GM21737 (cell line): ENCODE results near the gene CAPN13.

Source experiments
- ATAC-seq: cut with Tn5 transposase; IDR thresholded peaks from one replicate; pipeline ENCODE4 v1.9.1; 2021; ENCODE audit warnings: mild to moderate bottlenecking, moderate library complexity; ENCODE audit not compliant: unreplicated experiment

The CAPN13 gene

GRCh38 chr2:30764021-30764800, 43.0 kb downstream of the CAPN13 start:
- no peak for ATAC-seq

GRCh38 chr2:30763151-30763660, 44.0 kb downstream of the CAPN13 start:
- ATAC-seq = no peak

GRCh38 chr2:30761226-30761625, 46.0 kb downstream of the CAPN13 start:
- ATAC-seq = no peak

GRCh38 chr2:30759481-30759880, 47.8 kb downstream of the CAPN13 start:
- no peak for ATAC-seq

DNA sequence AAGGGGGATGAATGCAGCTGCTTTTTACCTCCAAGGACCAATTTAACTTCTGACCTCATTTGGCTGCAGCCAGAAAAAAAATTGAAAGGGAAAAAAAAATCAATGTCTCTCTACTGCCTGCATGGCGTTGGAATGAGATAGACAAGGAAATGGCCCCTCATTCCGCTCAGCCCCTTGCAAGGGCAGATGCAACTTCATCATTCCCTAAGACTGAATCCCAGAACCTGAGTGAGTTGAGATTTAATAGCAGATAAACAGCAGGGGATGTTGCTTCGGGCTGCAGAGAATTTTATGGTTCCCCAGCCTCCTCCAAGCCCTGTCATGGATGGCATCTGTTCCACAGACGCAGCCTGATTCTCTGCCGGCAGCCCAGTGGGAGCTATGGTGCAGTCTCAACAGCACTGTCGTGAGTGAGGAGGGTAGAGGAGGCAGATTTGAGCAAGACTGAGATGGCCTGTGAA, 49.0 kb downstream of the CAPN13 start:
- ATAC-seq = no peak

- no peak for ATAC-seq
Observed at GRCh38 chr2:30757749-30758148, 49.5 kb downstream of the CAPN13 start.

- no peak for ATAC-seq
Observed at GRCh38 chr2:30756971-30757370, 50.3 kb downstream of the CAPN13 start.

DNA sequence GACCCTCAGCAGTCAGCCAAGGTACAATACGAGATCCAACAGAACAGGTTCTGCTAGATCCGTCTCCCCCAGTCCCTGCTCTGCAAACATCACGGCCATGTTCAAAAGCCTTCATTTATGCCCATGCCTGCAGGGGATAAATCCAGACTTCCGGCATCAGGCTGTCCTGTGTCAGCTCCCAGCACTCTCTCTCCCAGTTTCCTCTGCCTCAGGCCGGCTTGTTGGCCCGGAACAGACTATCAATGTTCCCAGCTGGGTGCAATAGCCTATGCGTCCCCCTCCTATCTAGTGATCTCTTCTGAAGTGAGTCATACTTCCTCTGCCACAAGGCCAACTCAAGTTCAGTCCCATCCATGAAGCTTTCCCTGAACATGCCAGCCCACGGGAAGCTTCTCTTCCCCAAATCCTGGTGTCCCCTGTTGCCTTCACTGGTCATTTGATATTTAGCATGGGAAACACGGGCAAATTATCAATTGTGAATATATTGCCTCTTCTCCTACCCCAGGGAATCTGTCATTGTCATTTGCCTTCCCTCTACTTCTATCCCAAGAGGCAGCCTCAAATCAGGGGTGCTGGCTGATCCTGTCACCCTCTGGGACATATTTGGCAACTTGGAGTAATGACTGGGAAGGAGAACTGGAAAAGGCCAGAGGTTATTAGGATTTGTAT, 51.1 kb downstream of the CAPN13 start:
- no peak for ATAC-seq

DNA sequence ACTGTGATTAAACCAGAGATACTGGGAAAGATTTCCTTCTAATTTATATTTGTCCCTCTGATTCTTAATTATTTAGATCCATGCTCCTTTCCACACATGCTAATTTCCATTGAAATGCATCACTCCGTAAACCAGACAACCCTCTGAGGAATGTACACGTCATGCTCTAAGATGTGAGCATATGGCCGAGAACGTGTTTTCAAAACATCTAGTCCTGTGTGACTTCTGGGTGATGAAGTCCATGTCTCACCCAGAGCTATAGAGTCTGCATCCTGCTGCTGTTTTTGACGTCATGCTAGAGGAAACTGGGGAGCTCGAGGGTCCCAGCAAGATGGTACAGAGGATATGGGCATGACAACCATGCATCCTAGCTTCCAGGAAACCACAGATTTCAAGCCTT, 53.6 kb downstream of the CAPN13 start:
- ATAC-seq = no peak

DNA sequence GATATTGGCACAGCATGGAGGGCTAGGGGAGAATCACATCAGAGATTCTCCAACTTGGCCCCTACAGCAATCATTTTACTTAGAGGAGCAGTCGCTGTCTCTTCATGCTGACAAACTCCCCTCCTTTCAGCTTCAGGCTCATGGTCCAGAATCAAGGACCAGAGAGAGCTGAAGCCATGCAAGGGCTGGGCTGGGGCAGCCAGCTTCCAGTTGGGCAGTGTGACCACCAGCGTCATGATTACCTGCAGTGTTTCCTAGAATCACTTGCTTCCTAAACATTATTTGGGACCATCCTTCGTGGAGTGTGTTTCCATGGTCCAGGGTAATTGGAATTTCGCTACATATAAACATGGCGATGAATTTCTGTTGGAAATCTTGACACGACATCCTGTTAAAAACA, 54.4 kb downstream of the CAPN13 start:
- ATAC-seq = no peak

DNA sequence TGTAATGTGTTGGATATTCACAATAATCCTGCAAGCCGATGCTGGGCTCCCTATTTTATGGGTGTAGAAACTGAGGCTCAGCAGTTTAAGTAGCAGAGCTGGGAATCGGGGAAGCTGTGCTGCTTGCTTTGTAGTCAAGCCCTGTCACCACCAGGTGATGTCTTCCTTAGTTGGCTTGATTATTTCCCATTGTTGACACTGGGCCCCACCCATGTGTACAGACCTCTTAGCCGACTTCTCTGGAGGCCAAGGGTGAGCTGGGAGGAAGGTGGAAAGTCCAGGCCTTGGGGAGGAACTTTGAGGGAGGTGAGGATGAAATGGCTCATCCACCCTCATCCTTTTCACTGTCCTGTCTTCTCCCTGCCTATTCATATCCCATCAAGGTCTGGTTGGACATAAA, 60.0 kb downstream of the CAPN13 start:
- ATAC-seq = no peak

DNA sequence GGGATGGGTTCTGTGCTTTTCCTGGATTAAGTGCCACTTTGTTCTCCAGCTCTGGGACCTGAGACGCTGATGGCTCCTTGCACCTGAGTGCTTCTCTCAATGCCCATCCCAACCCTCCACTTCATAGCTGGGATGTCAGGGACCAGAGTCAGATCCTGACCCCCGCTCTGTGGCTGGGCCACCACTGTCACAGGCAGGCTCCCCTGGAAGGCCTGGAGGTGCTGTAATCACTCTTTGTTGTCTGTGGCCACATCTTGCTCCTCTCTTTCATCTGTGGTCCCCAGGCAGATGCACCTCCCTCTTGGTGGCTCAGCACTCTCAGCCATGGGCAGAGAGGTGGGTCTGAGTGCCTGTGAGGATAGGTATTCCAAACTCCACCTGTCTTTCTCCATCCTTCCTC, 62.4 kb downstream of the CAPN13 start:
- ATAC-seq = no peak

DNA sequence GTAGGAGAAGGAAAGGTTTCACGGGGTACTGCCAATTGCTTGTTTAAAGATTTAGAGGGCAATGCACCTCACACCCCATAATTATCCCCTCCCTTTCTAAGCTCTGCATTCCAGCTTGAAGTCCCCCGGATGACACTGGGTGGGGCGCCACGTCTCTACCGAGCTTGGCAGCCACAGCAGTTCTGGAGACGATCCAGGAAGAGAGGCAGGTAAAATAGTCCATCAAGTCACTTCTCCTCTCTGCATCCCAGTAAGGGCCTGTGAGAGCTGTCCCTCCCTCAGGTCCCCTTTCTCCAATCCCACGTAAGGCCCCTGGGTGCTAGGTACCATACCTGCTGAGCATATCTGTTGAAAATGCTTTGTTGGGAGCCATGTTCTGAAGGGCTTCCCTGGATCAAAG, 65.7 kb downstream of the CAPN13 start:
- no peak for ATAC-seq

DNA sequence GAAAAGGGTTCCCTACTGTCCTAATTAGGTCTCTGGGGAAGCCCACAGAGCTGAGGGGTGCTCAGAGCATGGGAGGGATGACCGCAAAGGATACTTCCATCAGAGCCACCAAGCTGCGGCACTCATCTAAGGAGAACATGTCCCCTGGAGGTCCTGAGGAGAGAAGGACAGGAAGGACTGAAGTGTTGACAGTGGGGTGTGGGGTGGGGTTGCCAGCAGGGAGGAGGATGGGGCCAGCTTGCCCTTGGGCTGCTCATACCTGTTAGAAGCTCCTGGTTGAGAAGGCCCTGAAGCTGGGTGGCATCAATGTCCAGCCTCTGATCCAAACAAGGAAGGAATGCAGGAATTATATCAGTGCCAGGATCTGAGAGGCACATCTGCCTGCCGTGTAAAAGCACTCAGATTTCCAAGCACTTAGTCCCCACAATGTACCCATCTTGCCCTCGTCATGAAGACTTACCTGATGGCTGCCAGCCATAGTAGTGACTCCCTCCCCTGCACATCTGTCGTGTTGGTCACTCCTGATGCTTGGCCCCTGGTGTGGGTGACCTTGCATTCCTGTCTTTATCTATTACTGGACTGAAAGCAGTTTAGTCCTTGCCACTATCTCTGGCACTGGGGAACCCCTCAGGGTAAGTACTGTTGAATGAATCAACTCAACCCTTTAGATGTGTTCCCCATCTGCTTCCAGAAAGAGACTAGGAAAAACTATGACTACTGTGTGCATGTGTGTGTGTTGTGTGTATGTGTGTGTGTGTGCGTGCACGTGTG, 68.9 kb downstream of the CAPN13 start:
- no peak for ATAC-seq

DNA sequence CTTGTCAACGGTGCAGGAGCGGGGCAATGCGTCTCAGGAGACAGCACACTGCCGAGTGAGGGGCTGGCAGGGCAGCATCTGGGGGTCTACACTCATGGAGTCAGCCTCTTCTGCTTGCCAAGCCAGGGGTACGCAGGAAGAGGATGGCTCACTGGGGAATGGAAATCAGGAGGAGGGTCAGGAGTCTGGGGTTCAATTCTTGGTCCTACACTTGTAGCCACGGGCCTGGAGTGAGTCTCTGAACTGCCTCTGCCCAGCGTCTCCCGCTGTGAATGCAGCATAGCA, 70.0 kb downstream of the CAPN13 start:
- no peak for ATAC-seq

DNA sequence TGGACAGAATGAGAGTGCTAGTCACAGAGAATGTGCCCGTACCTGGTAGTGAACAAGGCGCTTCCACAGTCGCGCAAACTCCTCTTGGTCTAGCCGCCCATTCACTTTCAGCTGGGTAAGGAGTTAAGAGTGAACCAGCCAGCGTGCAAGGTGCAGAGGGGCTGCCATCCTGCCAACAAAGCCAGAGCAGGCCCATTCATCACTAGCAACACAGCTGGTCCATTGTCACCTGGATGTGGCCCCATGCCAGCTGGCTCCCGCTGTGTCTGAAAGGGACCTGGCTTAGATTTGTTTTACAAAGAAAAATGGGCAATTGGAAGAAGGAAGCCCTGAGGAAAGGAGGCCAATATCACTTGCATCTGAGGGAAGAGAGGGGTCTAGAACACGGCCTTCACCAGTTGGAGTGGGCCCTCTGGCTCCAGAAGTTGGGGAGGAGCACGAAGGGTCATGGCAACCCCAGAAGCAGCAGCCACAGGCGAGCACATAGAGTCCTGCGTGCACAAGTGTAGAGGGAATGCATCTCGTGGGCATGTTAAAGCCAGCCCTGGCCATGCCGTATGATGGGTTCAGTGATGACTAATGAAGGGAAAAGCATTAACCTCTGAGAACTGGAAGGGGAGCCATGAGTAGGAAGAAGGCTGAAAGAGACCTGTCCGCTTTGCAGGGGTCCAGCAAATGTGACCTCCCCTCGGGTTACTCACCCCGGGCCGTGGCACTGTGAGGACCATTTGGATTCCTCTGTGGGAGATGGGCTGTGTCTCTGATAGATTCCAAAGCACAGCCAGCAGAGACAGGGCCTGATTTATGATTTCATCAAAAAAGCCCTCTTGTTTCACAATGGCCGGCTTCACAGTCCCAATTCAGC, 70.6 kb downstream of the CAPN13 start:
- no peak for ATAC-seq

DNA sequence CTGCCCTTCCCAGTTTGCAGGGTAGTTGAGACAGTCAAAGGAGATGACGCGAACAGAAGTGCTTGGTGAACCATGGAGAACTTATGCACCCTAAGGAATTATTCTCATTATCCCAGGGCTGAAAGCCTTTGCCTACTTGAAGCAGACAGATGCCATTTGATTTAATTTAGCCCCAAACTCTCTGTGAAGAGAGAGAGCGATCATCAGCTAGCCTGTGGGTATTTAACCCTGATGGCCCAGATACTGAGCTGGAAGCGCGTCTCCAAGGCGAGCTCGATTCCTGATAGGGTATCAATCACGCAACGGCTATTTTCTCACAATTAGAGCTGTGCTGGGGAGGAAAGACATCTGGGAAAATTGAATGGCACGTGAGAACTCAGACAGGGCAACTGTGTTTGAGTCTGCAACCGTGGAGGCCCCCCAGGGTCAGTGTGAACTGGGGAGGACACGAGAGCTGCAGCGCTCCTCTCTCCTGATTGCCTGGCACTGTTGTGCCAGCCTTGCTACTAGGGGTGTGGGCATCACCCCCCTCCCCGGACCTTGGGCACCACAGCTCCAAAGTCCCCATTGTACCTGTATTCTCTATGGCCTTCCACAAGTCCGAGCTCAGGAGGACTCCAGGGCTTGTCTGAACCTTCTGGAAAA, 73.2 kb downstream of the CAPN13 start:
- ATAC-seq = no peak

- ATAC-seq = no peak
Observed at GRCh38 chr2:30732876-30733275, 74.4 kb downstream of the CAPN13 start.

GRCh38 chr2:30732376-30732775, 74.9 kb downstream of the CAPN13 start:
- no peak for ATAC-seq

GRCh38 chr2:30731706-30732105, 75.5 kb downstream of the CAPN13 start:
- no peak for ATAC-seq
